ENCODE data around the gene BORCS5. TPM values are rescaled to one million over a fixed set of nuclear protein-coding genes. Genes with fewer than 3 reads are reported as not detected.
"Not testable (repeated sequence)": the region's sequence is repeated elsewhere in the genome, so short reads cannot be mapped to it uniquely, and the experiment has no call there.

The BORCS5 gene
- total and polyA plus RNA-seq, 4 donors = 13.3 to 28.1 (median 14.4) TPM

DNA sequence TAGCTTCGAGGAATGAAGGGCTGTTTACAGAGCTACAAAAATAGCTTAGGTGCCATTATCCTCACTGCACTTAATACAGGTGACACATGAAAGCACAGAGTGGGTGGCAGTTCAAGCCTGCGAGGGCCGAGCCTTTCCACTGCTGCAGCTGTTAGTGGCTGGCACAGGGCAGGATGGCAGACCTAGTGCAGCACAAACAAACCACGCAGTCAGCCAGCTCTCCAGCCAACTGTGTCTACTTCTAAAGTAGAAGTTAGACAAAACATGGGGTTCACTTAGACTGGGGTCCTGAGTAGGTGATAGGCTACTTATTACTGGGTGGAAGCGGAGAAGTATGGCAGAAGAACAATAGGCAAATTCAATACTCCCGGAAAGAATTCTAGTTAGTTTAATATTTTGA, 110.4 kb downstream of the BORCS5 start:
- 92% methylated on average over 5 of the region's 6 CpGs for WGBS (ENCODE audit: insufficient coverage)
- H3K27me3 ChIP-seq (ENCODE audit: control insufficient read depth, insufficient read depth, low read length) = no peaks in the 10 kb centered on the region

DNA sequence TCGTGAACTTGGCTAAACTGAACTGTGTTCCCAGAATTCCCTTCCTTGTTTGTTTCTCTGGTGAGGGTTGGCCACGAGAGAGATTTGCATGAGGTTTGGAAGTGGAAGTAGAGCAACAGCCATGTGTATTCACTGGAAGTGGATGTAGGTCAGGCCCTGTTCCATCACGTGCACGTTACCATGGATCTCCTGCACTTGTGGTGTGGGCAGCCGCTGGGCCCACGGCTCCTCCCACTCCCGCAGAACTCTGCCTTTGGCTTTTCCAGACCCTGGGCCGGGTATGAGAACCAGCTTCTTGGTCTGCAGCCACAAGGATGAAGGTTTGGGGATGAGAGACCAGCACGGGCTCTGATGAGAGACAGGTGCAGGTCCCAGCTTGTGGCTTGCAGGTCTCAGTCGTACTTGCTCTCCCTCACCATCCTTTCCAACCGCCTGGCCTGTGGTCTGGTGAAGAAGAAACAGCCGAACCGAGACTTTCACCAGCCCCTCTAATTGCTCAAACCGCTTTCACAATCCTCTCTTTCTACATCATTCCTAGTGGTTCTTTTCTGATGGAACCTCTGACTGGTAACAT, 110.9 kb downstream of the BORCS5 start:
- DNase-seq (ENCODE audit: low read depth in 4 of 6, low spot score in 6 of 6) = no peak

More for the DNA sequence above, 110.4 kb downstream of the BORCS5 start:
- Histone ChIP-seq H3K9me3 (ENCODE audit: control insufficient read depth, insufficient read depth, low read length) (no peaks in the 10 kb centered on the region), H3K4me3 (ENCODE audit: low read depth, low read length) (no peak overlapping the region), H3K36me3 (ENCODE audit: control insufficient read depth, insufficient read depth, low read length) (peaks cover 10% of the 10 kb centered on the region), H3K27ac (ENCODE audit: low read depth, low read length) (no peak overlapping the region), H3K4me1 (ENCODE audit: control insufficient read depth, insufficient read depth, low read length) (no peaks in the 10 kb centered on the region)
- no peak for DNase-seq (ENCODE audit: low read depth in 4 of 6, low spot score in 6 of 6)

GRCh38 chr12:12468575-12468974, 111.7 kb downstream of the BORCS5 start:
- no peak for DNase-seq (ENCODE audit: low read depth in 4 of 6, low spot score in 6 of 6)
- H3K27me3 ChIP-seq (ENCODE audit: control insufficient read depth, insufficient read depth, low read length) = no peaks in the 10 kb centered on the region
- peaks cover 15% of the 10 kb centered on the region for H3K36me3 ChIP-seq (ENCODE audit: control insufficient read depth, insufficient read depth, low read length)
- H3K4me3 ChIP-seq (ENCODE audit: low read depth, low read length) = no peak overlapping the region
- no peaks in the 10 kb centered on the region for H3K9me3 ChIP-seq (ENCODE audit: control insufficient read depth, insufficient read depth, low read length)
- no peaks in the 10 kb centered on the region for H3K4me1 ChIP-seq (ENCODE audit: control insufficient read depth, insufficient read depth, low read length)
- no CpG with 5 or more reads among the region's 3 CpGs for WGBS (ENCODE audit: insufficient coverage)
- H3K27ac ChIP-seq (ENCODE audit: low read depth, low read length) = no peak overlapping the region

More for the DNA sequence above, 110.9 kb downstream of the BORCS5 start:
- WGBS (ENCODE audit: insufficient coverage) = 95% methylated on average over 14 of the region's 14 CpGs
- H3K4me3 ChIP-seq (ENCODE audit: low read depth, low read length) = no peak overlapping the region
- H3K4me1 ChIP-seq (ENCODE audit: control insufficient read depth, insufficient read depth, low read length) = no peaks in the 10 kb centered on the region
- H3K27ac ChIP-seq (ENCODE audit: low read depth, low read length) = no peak overlapping the region
- no peaks in the 10 kb centered on the region for H3K9me3 ChIP-seq (ENCODE audit: control insufficient read depth, insufficient read depth, low read length)
- peaks cover 15% of the 10 kb centered on the region for H3K36me3 ChIP-seq (ENCODE audit: control insufficient read depth, insufficient read depth, low read length)
- no peaks in the 10 kb centered on the region for H3K27me3 ChIP-seq (ENCODE audit: control insufficient read depth, insufficient read depth, low read length)

GRCh38 chr12:12469386-12469785, 112.5 kb downstream of the BORCS5 start:
- no peak for DNase-seq (ENCODE audit: low read depth in 4 of 6, low spot score in 6 of 6)
- WGBS (ENCODE audit: insufficient coverage) = 100% methylated on average over 4 of the region's 7 CpGs
- Histone ChIP-seq H3K4me1 (ENCODE audit: control insufficient read depth, insufficient read depth, low read length) (no peaks in the 10 kb centered on the region), H3K36me3 (ENCODE audit: control insufficient read depth, insufficient read depth, low read length) (peaks cover 15% of the 10 kb centered on the region), H3K9me3 (ENCODE audit: control insufficient read depth, insufficient read depth, low read length) (no peaks in the 10 kb centered on the region), H3K4me3 (ENCODE audit: low read depth, low read length) (no peak overlapping the region), H3K27ac (ENCODE audit: low read depth, low read length) (no peak overlapping the region), H3K27me3 (ENCODE audit: control insufficient read depth, insufficient read depth, low read length) (no peaks in the 10 kb centered on the region)

DNA sequence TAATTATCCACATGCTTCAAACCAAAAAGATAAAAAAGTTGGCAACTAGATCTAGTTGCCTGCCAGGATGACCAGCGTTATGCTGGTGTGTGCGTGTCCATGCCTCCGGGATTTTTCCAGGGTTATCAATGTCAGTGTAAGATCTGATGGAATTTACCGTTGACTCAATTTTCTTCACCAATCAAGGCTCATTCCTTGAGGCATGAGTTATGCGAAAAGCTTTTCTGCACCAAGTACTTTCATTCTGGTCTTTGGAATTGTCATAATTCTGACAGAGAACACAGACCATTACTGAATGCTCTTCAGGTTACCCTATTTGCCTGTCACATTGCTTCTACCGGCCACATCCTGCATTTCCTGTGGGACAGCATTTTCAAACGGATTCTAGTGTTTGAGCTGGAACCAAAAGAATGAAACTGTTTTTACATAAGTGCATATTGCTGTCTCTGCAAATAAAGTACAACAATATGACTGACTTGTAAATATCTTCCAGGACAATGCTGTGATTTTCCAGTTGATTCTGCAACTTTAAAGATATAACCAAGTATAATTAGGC, 114.0 kb downstream of the BORCS5 start:
- no peak overlapping the region for H3K27ac ChIP-seq (ENCODE audit: low read depth, low read length)
- no peak overlapping the region for H3K4me3 ChIP-seq (ENCODE audit: low read depth, low read length)
- 80% methylated on average over 3 of the region's 7 CpGs for WGBS (ENCODE audit: insufficient coverage)

DNA sequence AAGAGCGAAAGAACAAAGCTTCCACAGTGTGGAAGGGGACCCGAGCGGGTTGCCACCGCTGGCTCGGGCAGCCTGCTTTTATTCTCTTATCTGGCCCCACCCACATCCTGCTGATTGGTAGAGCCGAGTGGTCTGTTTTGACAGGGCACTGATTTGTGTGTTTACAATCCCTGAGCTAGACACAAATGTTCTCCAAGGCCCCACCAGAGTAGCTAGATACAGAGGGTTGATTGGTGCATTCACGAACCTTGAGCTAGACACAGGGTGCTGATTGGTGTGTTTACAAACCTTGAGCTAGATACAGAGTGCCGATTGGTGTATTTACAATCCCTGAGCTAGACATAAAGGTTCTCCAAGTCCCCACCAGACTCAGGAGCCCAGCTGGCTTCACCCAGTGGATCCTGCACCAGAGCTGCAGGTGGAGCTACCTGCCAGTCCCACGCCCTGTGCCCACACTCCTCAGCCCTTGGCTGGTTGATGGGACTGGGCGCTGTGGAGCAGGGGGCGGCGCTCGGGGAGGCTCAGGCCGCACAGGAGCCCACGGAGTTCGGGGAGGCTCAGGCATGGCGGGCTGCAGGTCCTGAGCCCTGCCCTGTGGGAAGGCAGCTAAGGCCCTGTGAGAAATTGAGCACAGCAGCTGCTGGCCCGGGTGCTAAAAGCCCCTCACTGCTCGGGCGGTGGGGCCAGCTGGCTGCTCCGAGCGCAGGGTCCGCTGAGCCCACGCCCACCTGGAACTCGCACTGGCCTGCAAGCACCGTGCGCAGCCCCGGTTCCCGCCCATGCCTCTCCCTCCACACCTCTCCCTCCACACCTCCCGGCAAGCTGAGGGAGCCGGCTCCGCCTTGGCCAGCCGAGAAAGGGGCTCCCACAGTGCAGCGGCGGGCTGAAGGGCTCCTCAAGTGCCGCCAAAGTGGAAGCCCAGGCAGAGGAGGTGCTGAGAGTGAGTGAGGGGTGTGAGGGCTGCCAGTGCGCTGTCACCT, 115.4 kb downstream of the BORCS5 start:
- DNase-seq (ENCODE audit: low read depth in 4 of 6, low spot score in 6 of 6); H3K27ac ChIP-seq (ENCODE audit: low read depth, low read length); H3K27me3 ChIP-seq (ENCODE audit: control insufficient read depth, insufficient read depth, low read length); H3K4me1 ChIP-seq (ENCODE audit: control insufficient read depth, insufficient read depth, low read length); H3K4me3 ChIP-seq (ENCODE audit: low read depth, low read length); H3K9me3 ChIP-seq (ENCODE audit: control insufficient read depth, insufficient read depth, low read length): not testable (repeated sequence)
- H3K36me3 ChIP-seq (ENCODE audit: control insufficient read depth, insufficient read depth, low read length) = peaks cover 20% of the 10 kb centered on the region
- 97% methylated on average over 18 of the region's 37 CpGs for WGBS (ENCODE audit: insufficient coverage)

More for the DNA sequence above, 114.0 kb downstream of the BORCS5 start:
- H3K9me3 ChIP-seq (ENCODE audit: control insufficient read depth, insufficient read depth, low read length) = no peaks in the 10 kb centered on the region
- H3K27me3 ChIP-seq (ENCODE audit: control insufficient read depth, insufficient read depth, low read length) = no peaks in the 10 kb centered on the region
- H3K4me1 ChIP-seq (ENCODE audit: control insufficient read depth, insufficient read depth, low read length) = no peaks in the 10 kb centered on the region
- peaks cover 10% of the 10 kb centered on the region for H3K36me3 ChIP-seq (ENCODE audit: control insufficient read depth, insufficient read depth, low read length)
- no peak for DNase-seq (ENCODE audit: low read depth in 4 of 6, low spot score in 6 of 6)

DNA sequence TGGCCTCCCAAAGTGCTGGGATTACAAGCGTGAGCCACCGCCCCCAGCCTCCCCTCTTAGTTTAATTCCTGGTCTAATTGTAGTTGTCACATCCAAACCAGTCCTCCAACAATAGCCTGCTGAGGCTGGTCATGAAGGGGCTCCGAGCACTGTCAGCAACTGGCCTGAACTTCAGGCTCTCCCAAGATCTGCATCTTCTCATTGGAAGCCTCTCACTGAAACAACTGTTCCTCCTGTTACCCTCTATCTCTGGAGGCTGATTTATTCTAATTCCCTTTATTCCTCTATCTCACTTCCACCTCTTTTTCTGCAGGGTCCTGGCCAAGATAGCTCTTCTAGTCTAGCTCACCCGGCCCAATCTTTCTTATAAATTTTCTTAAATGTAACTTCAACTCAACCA, 116.3 kb downstream of the BORCS5 start:
- DNase-seq (ENCODE audit: low read depth in 4 of 6, low spot score in 6 of 6) = no peak
- no peaks in the 10 kb centered on the region for H3K27me3 ChIP-seq (ENCODE audit: control insufficient read depth, insufficient read depth, low read length)
- peaks cover 14% of the 10 kb centered on the region for H3K4me1 ChIP-seq (ENCODE audit: control insufficient read depth, insufficient read depth, low read length)
- H3K4me3 ChIP-seq (ENCODE audit: low read depth, low read length) = no peak overlapping the region
- no peak overlapping the region for H3K27ac ChIP-seq (ENCODE audit: low read depth, low read length)
- no peaks in the 10 kb centered on the region for H3K9me3 ChIP-seq (ENCODE audit: control insufficient read depth, insufficient read depth, low read length)
- 100% methylated on average over 4 of the region's 4 CpGs for WGBS (ENCODE audit: insufficient coverage)
- peaks cover 21% of the 10 kb centered on the region for H3K36me3 ChIP-seq (ENCODE audit: control insufficient read depth, insufficient read depth, low read length)

GRCh38 chr12:12474471-12474928, 117.6 kb downstream of the BORCS5 start:
- Histone ChIP-seq H3K27me3 (ENCODE audit: control insufficient read depth, insufficient read depth, low read length) (no peaks in the 10 kb centered on the region), H3K9me3 (ENCODE audit: control insufficient read depth, insufficient read depth, low read length) (no peaks in the 10 kb centered on the region), H3K36me3 (ENCODE audit: control insufficient read depth, insufficient read depth, low read length) (peaks cover 21% of the 10 kb centered on the region), H3K4me3 (ENCODE audit: low read depth, low read length) (no peak overlapping the region), H3K4me1 (ENCODE audit: control insufficient read depth, insufficient read depth, low read length) (peaks cover 14% of the 10 kb centered on the region), H3K27ac (ENCODE audit: low read depth, low read length) (no peak overlapping the region)
- 95% methylated on average over 7 of the region's 8 CpGs for WGBS (ENCODE audit: insufficient coverage)
- DNase-seq (ENCODE audit: low read depth in 4 of 6, low spot score in 6 of 6) = no peak

DNA sequence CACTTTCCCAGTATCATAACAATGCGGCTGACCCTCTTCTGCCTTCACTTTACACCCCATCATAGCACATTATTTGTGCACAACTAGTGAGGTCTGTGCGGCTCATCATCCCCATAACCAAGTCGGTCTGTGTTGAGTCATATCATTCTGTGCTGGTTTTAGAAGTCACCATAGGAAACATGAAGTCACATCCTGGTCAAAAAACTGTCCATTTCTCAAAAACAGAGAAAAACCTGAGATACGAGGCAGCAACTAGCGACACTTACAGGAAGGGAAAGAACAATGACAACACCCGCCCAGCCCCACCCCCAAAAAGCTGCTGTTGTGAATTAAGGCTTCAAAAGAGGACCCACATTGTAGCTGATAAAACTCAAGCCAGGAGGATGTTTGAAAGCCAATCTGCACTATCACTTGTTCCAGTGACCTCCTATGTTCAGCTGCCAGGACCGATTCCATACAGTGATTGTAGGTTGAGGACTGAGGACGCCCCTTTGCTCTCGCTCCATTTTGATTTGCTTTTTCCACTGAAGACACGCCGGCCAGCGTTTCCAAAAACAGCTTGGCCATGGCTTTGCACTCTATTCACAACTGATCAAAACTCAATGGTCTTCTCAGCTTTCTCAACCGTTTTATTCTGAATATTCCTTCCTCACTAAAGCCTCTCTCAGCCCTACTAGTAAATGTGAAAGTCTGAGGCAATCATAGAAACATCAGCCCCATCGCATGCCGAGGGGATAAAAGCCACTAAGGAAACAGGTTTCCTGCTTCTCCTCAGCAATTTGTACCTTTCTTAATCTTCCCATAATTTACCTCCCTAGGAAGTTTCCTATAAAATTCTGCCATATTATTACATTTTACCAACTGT, 118.3 kb downstream of the BORCS5 start:
- DNase-seq (ENCODE audit: low read depth in 4 of 6, low spot score in 6 of 6) = no peak
- WGBS (ENCODE audit: insufficient coverage) = 89% methylated on average over 8 of the region's 15 CpGs
- Histone ChIP-seq H3K9me3 (ENCODE audit: control insufficient read depth, insufficient read depth, low read length) (no peaks in the 10 kb centered on the region), H3K4me1 (ENCODE audit: control insufficient read depth, insufficient read depth, low read length) (peaks cover 14% of the 10 kb centered on the region), H3K27ac (ENCODE audit: low read depth, low read length) (no peak overlapping the region), H3K4me3 (ENCODE audit: low read depth, low read length) (no peak overlapping the region), H3K27me3 (ENCODE audit: control insufficient read depth, insufficient read depth, low read length) (no peaks in the 10 kb centered on the region), H3K36me3 (ENCODE audit: control insufficient read depth, insufficient read depth, low read length) (peaks cover 21% of the 10 kb centered on the region)

Data from spinal cord (tissue), 10 donors.